ENCODE measurements around the gene KLHL5. TPM values are rescaled to one million over a fixed set of nuclear protein-coding genes. Genes with fewer than 3 reads are reported as not detected.

Gene KLHL5
- total and polyA plus RNA-seq, 9 of the 15 experiments (the other 6 are each of a cell fraction or from before 2014, with no cell fraction given), result 8.0 to 30.8 (median 22.1) TPM

- TF ChIP-seq UBTF (IDR thresholded peaks at IDR 0.05; ENCODE audit: borderline replicate concordance in 1 of 2, low read depth in 2 of 2, low read length in 2 of 2) (no peak), CHD4 (IDR thresholded peaks at IDR 0.05; ENCODE audit: insufficient read depth, insufficient replicate concordance, low read depth, low read length, poor library complexity, severe bottlenecking) (no peak), SRF (CRISPR knock-in tag; IDR thresholded peaks at IDR 0.05) (no peak), POLR3G (IDR thresholded peaks at IDR 0.05; ENCODE audit: extremely low read depth, insufficient read length, insufficient replicate concordance) (no peak)
Observed at GRCh38 chr4:39022241-39022640, 39.8 kb upstream of the KLHL5 start (continued).

GRCh38 chr4:39023059-39023458 lies 39.0 kb upstream of the KLHL5 start:
- Histone ChIP-seq H3K79me2 (ENCODE audit: control insufficient read depth, insufficient read depth, low read length) (no peaks in the 10 kb centered on the region; the same call in 2 of the 3 replicates), H3K9me3 (replicated peaks; ENCODE audit: control insufficient read depth, insufficient read depth, low read depth, low read length) (no peaks in the 10 kb centered on the region), H3K36me3 (ENCODE audit: control insufficient read depth, insufficient read depth, low read length) (no peaks in the 10 kb centered on the region), H3K9ac (ENCODE audit: insufficient read depth in 1 of 2, low read depth in 2 of 2, low read length in 2 of 2) (no peak overlapping the region), H2AFZ (ENCODE audit: low read depth, low read length) (no peak overlapping the region), H3K9me1 (ENCODE audit: control insufficient read depth, insufficient read depth, low read length) (no peaks in the 10 kb centered on the region), H3K4me1 (replicated peaks in 1 of 2; ENCODE audit: control insufficient read depth in 2 of 2, insufficient read depth in 2 of 2, low read length in 2 of 2) (peaks cover 7 to 8% of the 10 kb centered on the region in 2 experiments; a peak in 2 of 5 replicates), H4K20me1 (replicated peaks; ENCODE audit: control insufficient read depth, insufficient read depth, low read length) (no peaks in the 10 kb centered on the region), H3K27ac (ENCODE audit: extremely low read depth, low read depth, low read length) (no peak overlapping the region), H3K27me3 (ENCODE audit: control insufficient read depth in 2 of 2, insufficient read depth in 2 of 2, low read length in 2 of 2) (no peaks in the 10 kb centered on the region), H3K4me3 (no peak overlapping the region), H3K4me2 (ENCODE audit: insufficient read depth, low read length) (no peak overlapping the region)
- no peak for FAIRE-seq
- WGBS (ENCODE audit: insufficient coverage, low coverage, missing lambda C conversion rate), result 93% methylated on average over 1 of the region's 1 CpG
- TF ChIP-seq DNMT1 (IDR thresholded peaks at IDR 0.05) (no peak), MTA3 (IDR thresholded peaks at IDR 0.05; ENCODE audit: borderline replicate concordance) (no peak), ZEB2 (IDR thresholded peaks at IDR 0.05) (no peak), ZNF184 (CRISPR knock-in tag; IDR thresholded peaks at IDR 0.05) (no peak), CREB3L1 (IDR thresholded peaks at IDR 0.05; ENCODE audit: borderline replicate concordance, low read depth) (no peak), ZKSCAN3 (CRISPR knock-in tag; IDR thresholded peaks at IDR 0.05) (no peak), ZBTB8A (IDR thresholded peaks at IDR 0.05; ENCODE audit: partially characterized antibody) (no peak), KDM1A (IDR thresholded peaks at IDR 0.05) (no peak), ZNF316 (IDR thresholded peaks at IDR 0.05) (no peak)
- in situ Hi-C loops (cut with MboI), result no loop called here
- no peak for ATAC-seq
- CTCF ChIA-PET (ENCODE audit: low intra/inter-chr PET ratio), result no interaction called here
- POLR2A ChIA-PET, result interaction anchor here (0.6 to 1.5 kb wide), 2 partner anchors 10 to 21 kb away, joined by 3 to 4 read pairs; no protein-coding TSS in a partner anchor
- intact Hi-C loops (cut with micrococcal nuclease), result no loop called here
- DNase-seq (ENCODE audit: extremely low read depth in 1 of 4, low spot score in 3 of 4), result no peak
- no TSS peak for BruUV-seq (replicated peaks)
